Neuronal stem cell (in vitro differentiated cells): Measurements from ENCODE around the gene KRT84.

ENCODE experiments used
- DNase-seq: peaks from one replicate; pipeline ENCODE4 v3.0.0-alpha.2; 2013; ENCODE audit warnings: low spot score
- H2AFZ ChIP-seq: one replicate; pipeline ENCODE4 v1.6.1; 2013; ENCODE audit warnings: mild to moderate bottlenecking, low read length, inconsistent platforms
- H2AK5ac ChIP-seq: 2 replicates; pipeline ENCODE4 v1.6.1; 2013; ENCODE audit warnings: low read depth, mild to moderate bottlenecking, inconsistent platforms, low read length, moderate library complexity, mixed read lengths
- H2BK120ac ChIP-seq: 2 replicates; pipeline ENCODE4 v1.6.1; 2013; ENCODE audit warnings: low read depth, mild to moderate bottlenecking, inconsistent platforms, low read length, moderate library complexity, mixed read lengths
- H2BK12ac ChIP-seq: one replicate; pipeline ENCODE4 v1.6.1; 2013; ENCODE audit warnings: low read length, inconsistent platforms
- H2BK15ac ChIP-seq: 2 replicates; pipeline ENCODE4 v1.6.1; 2013; ENCODE audit warnings: mild to moderate bottlenecking, low read length, inconsistent platforms, mixed read lengths
- H2BK5ac ChIP-seq: one replicate; pipeline ENCODE4 v1.6.1; 2013; ENCODE audit warnings: inconsistent platforms, mild to moderate bottlenecking, low read length, moderate library complexity
- H3K14ac ChIP-seq: one replicate; pipeline ENCODE4 v1.6.1; 2013; ENCODE audit warnings: low read length, inconsistent platforms
- H3K18ac ChIP-seq: 2 replicates; pipeline ENCODE4 v1.6.1; 2013; ENCODE audit warnings: low read length, inconsistent platforms
- H3K23ac ChIP-seq: 2 replicates; pipeline ENCODE4 v1.6.1; 2013; ENCODE audit warnings: low read depth, mild to moderate bottlenecking, mixed read lengths, low read length, inconsistent platforms; ENCODE audit not compliant: poor library complexity
- H3K27ac ChIP-seq: replicated peaks from 3 replicates; pipeline ENCODE4 v1.5.1; 2013; ENCODE audit warnings: low read length, inconsistent platforms
- H3K27me3 ChIP-seq, 3 experiments: 2 replicates each; pipeline ENCODE4 v1.6.1; 2013; ENCODE audit warnings: low read length in 3 of 3, mild to moderate bottlenecking in 2 of 3, inconsistent platforms in 1 of 3, low read depth in 1 of 3, mixed read lengths in 1 of 3, moderate library complexity in 1 of 3; ENCODE audit not compliant: control insufficient read depth in 3 of 3, insufficient read depth in 3 of 3
- H3K36me3 ChIP-seq, 2 donors: replicated peaks in 1 of 2; 2 replicates each; pipeline ENCODE4 v1.6.1; 2013; ENCODE audit warnings: low read length in 2 of 2; ENCODE audit not compliant: control insufficient read depth in 2 of 2, insufficient read depth in 2 of 2
- H3K4ac ChIP-seq: 2 replicates; pipeline ENCODE4 v1.6.1; 2013; ENCODE audit warnings: inconsistent platforms, mild to moderate bottlenecking, low read length, moderate library complexity
- H3K4me1 ChIP-seq, 2 donors: 1 replicate in 1 of 2; 2 replicates in 1 of 2; pipeline ENCODE4 v1.6.1; 2013; ENCODE audit warnings: low read length in 2 of 2, low read depth in 1 of 2; ENCODE audit not compliant: control insufficient read depth in 2 of 2, insufficient read depth in 1 of 2
- H3K4me2 ChIP-seq: one replicate; pipeline ENCODE4 v1.6.1; 2013; ENCODE audit warnings: mild to moderate bottlenecking, low read length, inconsistent platforms; ENCODE audit not compliant: insufficient read depth, poor library complexity, severe bottlenecking
- H3K4me3 ChIP-seq, 2 donors: 2 replicates each; pipeline ENCODE4 v1.5.1; 2013; ENCODE audit warnings: low read length in 2 of 2, mild to moderate bottlenecking in 2 of 2, inconsistent platforms in 1 of 2, moderate library complexity in 1 of 2
- H3K79me1 ChIP-seq: one replicate; pipeline ENCODE4 v1.6.1; 2013; ENCODE audit warnings: low read depth, mild to moderate bottlenecking, inconsistent platforms, low read length, moderate library complexity
- H3K9ac ChIP-seq: one replicate; pipeline ENCODE4 v1.6.1; 2013; ENCODE audit warnings: mild to moderate bottlenecking, low read depth, low read length, inconsistent platforms; ENCODE audit not compliant: poor library complexity
- H3K9me3 ChIP-seq, 2 donors: replicated peaks in 1 of 2; 2 replicates each; pipeline versions ENCODE3 to v1.6.1; 2013; ENCODE audit warnings: low read length in 2 of 2, mild to moderate bottlenecking in 2 of 2, inconsistent platforms in 1 of 2, low read depth in 1 of 2, mixed read lengths in 1 of 2, moderate library complexity in 1 of 2; ENCODE audit not compliant: control insufficient read depth in 2 of 2, insufficient read depth in 1 of 2
- H4K8ac ChIP-seq: one replicate; pipeline ENCODE4 v1.6.1; 2013; ENCODE audit warnings: low read depth, mild to moderate bottlenecking, inconsistent platforms, low read length, moderate library complexity
- H4K91ac ChIP-seq: one replicate; pipeline ENCODE4 v1.6.1; 2013; ENCODE audit warnings: low read length, low read depth, mild to moderate bottlenecking, inconsistent platforms; ENCODE audit not compliant: poor library complexity
- WGBS, 2 donors: extraction: QIAGEN DNeasy Blood & Tissue Kit; methylation state at CpG; one replicate each; pipeline ENCODE4 v1.1.7; 2013; ENCODE audit warnings: missing lambda C conversion rate in 2 of 2, mixed read lengths in 1 of 2; ENCODE audit not compliant: insufficient read length in 2 of 2, insufficient replicate concordance in 1 of 2; ENCODE audit errors: extremely low coverage in 2 of 2; 5-methylcytosine and 5-hydroxymethylcytosine counted together

The KRT84 gene

GRCh38 chr12:52391618-52392002 is 6.2 kb upstream of the KRT84 start:
- no peak overlapping the region for H3K23ac ChIP-seq
- no peak overlapping the region for H3K4me2 ChIP-seq
- peak overlapping the region; percentile 52 for H2BK12ac ChIP-seq
- no peaks in the 10 kb centered on the region for H3K79me1 ChIP-seq
- H2AK5ac ChIP-seq: peak overlapping the region; percentile 22
- H3K27ac ChIP-seq: no peak overlapping the region
- H3K27me3 ChIP-seq: peaks cover 0 to 5% (median 1%) of the 10 kb centered on the region in 3 experiments
- H3K36me3 ChIP-seq: no peaks in the 10 kb centered on the region
- H2BK5ac ChIP-seq: no peak overlapping the region
- DNase-seq: no peak
- H2BK120ac ChIP-seq: no peak overlapping the region
- H3K9me3 ChIP-seq: peaks cover 0 to 1% of the 10 kb centered on the region in 2 donors
- H3K4me1 ChIP-seq: peaks cover 0 to 4% of the 10 kb centered on the region in 2 donors
- H2AFZ ChIP-seq: no peak overlapping the region
- H4K91ac ChIP-seq: no peak overlapping the region
- H2BK15ac ChIP-seq: no peak overlapping the region
- H3K9ac ChIP-seq: no peak overlapping the region
- peak overlapping the region; percentile 84 for H3K18ac ChIP-seq
- no CpG with 5 or more reads among the region's 4 CpGs for WGBS, 2 donors
- H3K4ac ChIP-seq: no peak overlapping the region
- H3K14ac ChIP-seq: peak overlapping the region; percentile 50
- no peak overlapping the region for H3K4me3 ChIP-seq
- H4K8ac ChIP-seq: no peak overlapping the region

GRCh38 chr12:52390739-52391617 is 5.5 kb upstream of the KRT84 start:
- Histone ChIP-seq H4K91ac (no peak overlapping the region), H2BK5ac (no peak overlapping the region), H2AK5ac (peak overlapping the region; percentile 22), H2BK12ac (no peak overlapping the region), H3K9ac (no peak overlapping the region), H3K4me1 (peaks cover 0 to 4% of the 10 kb centered on the region in 2 donors), H3K36me3 (no peaks in the 10 kb centered on the region), H2BK15ac (no peak overlapping the region), H3K4me3 (no peak overlapping the region), H3K9me3 (no peaks in the 10 kb centered on the region), H3K4ac (no peak overlapping the region), H2AFZ (no peak overlapping the region), H2BK120ac (no peak overlapping the region), H3K79me1 (no peaks in the 10 kb centered on the region), H3K23ac (no peak overlapping the region), H3K27ac (no peak overlapping the region), H3K18ac (no peak overlapping the region), H3K4me2 (no peak overlapping the region), H4K8ac (no peak overlapping the region), H3K27me3 (peaks cover 0 to 5% (median 0%) of the 10 kb centered on the region in 3 experiments), H3K14ac (no peak overlapping the region)
- no peak for DNase-seq
- WGBS, 2 donors: no CpG with 5 or more reads among the region's 11 CpGs

- Histone ChIP-seq H2BK120ac (no peak overlapping the region), H3K23ac (no peak overlapping the region), H3K79me1 (no peaks in the 10 kb centered on the region), H3K36me3 (no peaks in the 10 kb centered on the region), H3K18ac (no peak overlapping the region), H3K27me3 (peaks cover 0 to 5% (median 0%) of the 10 kb centered on the region in 3 experiments), H3K14ac (peak overlapping the region; percentile 77), H3K4me3 (no peak overlapping the region), H2AFZ (no peak overlapping the region), H4K8ac (no peak overlapping the region), H3K4ac (no peak overlapping the region), H4K91ac (no peak overlapping the region), H3K4me2 (no peak overlapping the region), H3K27ac (no peak overlapping the region), H2AK5ac (no peak overlapping the region), H2BK12ac (no peak overlapping the region), H3K4me1 (peaks cover 0 to 4% of the 10 kb centered on the region in 2 donors), H2BK15ac (no peak overlapping the region), H3K9ac (peak overlapping the region; percentile 35), H2BK5ac (no peak overlapping the region), H3K9me3 (no peaks in the 10 kb centered on the region)
- no peak for DNase-seq
- WGBS, 2 donors: no CpG with 5 or more reads among the region's 9 CpGs
These were observed 4.1 kb upstream of the KRT84 start for GRCh38 chr12:52389313-52390207.

- Histone ChIP-seq H4K8ac (no peak overlapping the region), H3K27ac (no peak overlapping the region), H3K9ac (no peak overlapping the region), H3K4ac (no peak overlapping the region), H4K91ac (no peak overlapping the region), H2AK5ac (no peak overlapping the region), H3K4me1 (peaks cover 0 to 4% of the 10 kb centered on the region in 2 donors), H3K23ac (no peak overlapping the region), H3K79me1 (no peaks in the 10 kb centered on the region), H3K36me3 (no peaks in the 10 kb centered on the region), H2BK5ac (no peak overlapping the region), H3K27me3 (peaks cover 0 to 4% (median 0%) of the 10 kb centered on the region in 3 experiments), H3K18ac (no peak overlapping the region), H3K14ac (no peak overlapping the region), H3K4me3 (no peak overlapping the region), H3K4me2 (no peak overlapping the region), H2BK12ac (no peak overlapping the region), H2AFZ (no peak overlapping the region), H3K9me3 (no peaks in the 10 kb centered on the region), H2BK120ac (peak overlapping the region; percentile 11), H2BK15ac (no peak overlapping the region)
- no CpG with 5 or more reads among the region's 2 CpGs for WGBS, 2 donors
- no peak for DNase-seq
These were observed 2.4 kb upstream of the KRT84 start for GRCh38 chr12:52387859-52388258.
